ENCODE results near the gene PBX3. TPM values are rescaled to one million over a fixed set of nuclear protein-coding genes. Genes with fewer than 3 reads are reported as not detected.

PBX3 gene
- polyA plus RNA-seq, 1 experiment, result 37.6 TPM

GRCh38 chr9:125750627-125751011, 3.4 kb downstream of the PBX3 start:
- H3K27ac ChIP-seq (ENCODE audit: low read depth, low read length), result no peak overlapping the region
- DNase-seq (ENCODE audit: low read depth, low spot score), result no peak
- peak overlapping the region; percentile 91 for H3K4me3 ChIP-seq (ENCODE audit: low read depth, low read length)
- POLR2A ChIA-PET, result interaction anchor here (1.5 kb wide), 1 partner anchor 44 kb away, joined by 4 read pairs; the partner anchor contains the start of gene MAPKAP1
- no peak for TF ChIP-seq CTCF (IDR thresholded peaks at IDR 0.05; ENCODE audit: low read depth, low read length)
- no peaks in the 10 kb centered on the region for H3K27me3 ChIP-seq (ENCODE audit: control insufficient read depth, insufficient read depth, low read length)
- CTCF ChIA-PET, result no interaction called here
- no peaks in the 10 kb centered on the region; the same call in 1 of the 2 replicates for H3K9me3 ChIP-seq (ENCODE audit: control insufficient read depth, insufficient read depth, low read length)

GRCh38 chr9:125752070-125752628, 5.0 kb downstream of the PBX3 start:
- ChIA-PET CTCF (no interaction called here), POLR2A (no interaction called here)
- H3K27ac ChIP-seq (ENCODE audit: low read depth, low read length), result no peak overlapping the region
- DNase-seq (ENCODE audit: low read depth, low spot score), result no peak
- TF ChIP-seq CTCF (IDR thresholded peaks at IDR 0.05; ENCODE audit: low read depth, low read length), result no peak
- H3K9me3 ChIP-seq (ENCODE audit: control insufficient read depth, insufficient read depth, low read length), result no peaks in the 10 kb centered on the region
- no peaks in the 10 kb centered on the region for H3K27me3 ChIP-seq (ENCODE audit: control insufficient read depth, insufficient read depth, low read length)
- no peak overlapping the region for H3K4me3 ChIP-seq (ENCODE audit: low read depth, low read length)

- POLR2A ChIA-PET, result no interaction called here
- Histone ChIP-seq H3K27me3 (ENCODE audit: control insufficient read depth, insufficient read depth, low read length) (no peaks in the 10 kb centered on the region), H3K9me3 (ENCODE audit: control insufficient read depth, insufficient read depth, low read length) (no peaks in the 10 kb centered on the region), H3K4me3 (ENCODE audit: low read depth, low read length) (no peak overlapping the region), H3K27ac (ENCODE audit: low read depth, low read length) (no peak overlapping the region)
- TF ChIP-seq CTCF (IDR thresholded peaks at IDR 0.05; ENCODE audit: low read depth, low read length), result no peak
- CTCF ChIA-PET, result no interaction called here
- DNase-seq (ENCODE audit: low read depth, low spot score), result no peak
These were observed 6.9 kb downstream of the PBX3 start for GRCh38 chr9:125754096-125754495.

- ChIA-PET CTCF (interaction anchor here (0.6 to 2.4 kb wide), 2 partner anchors 347 to 578 kb away, joined by 4 to 8 read pairs; no protein-coding TSS in a partner anchor), POLR2A (no interaction called here)
- H3K27ac ChIP-seq (ENCODE audit: low read depth, low read length), result no peak overlapping the region
- no peaks in the 10 kb centered on the region for H3K27me3 ChIP-seq (ENCODE audit: control insufficient read depth, insufficient read depth, low read length)
- no peaks in the 10 kb centered on the region for H3K9me3 ChIP-seq (ENCODE audit: control insufficient read depth, insufficient read depth, low read length)
- no peak for TF ChIP-seq CTCF (IDR thresholded peaks at IDR 0.05; ENCODE audit: low read depth, low read length)
- no peak for DNase-seq (ENCODE audit: low read depth, low spot score)
- H3K4me3 ChIP-seq (ENCODE audit: low read depth, low read length), result no peak overlapping the region
These were observed 8.2 kb downstream of the PBX3 start for GRCh38 chr9:125755340-125755739.

- no peaks in the 10 kb centered on the region for H3K27me3 ChIP-seq (ENCODE audit: control insufficient read depth, insufficient read depth, low read length)
- ChIA-PET CTCF (interaction anchor here (1.1 to 2.4 kb wide), 2 partner anchors 14 to 349 kb away, joined by 3 to 8 read pairs; no protein-coding TSS in a partner anchor), POLR2A (no interaction called here)
- no peak overlapping the region for H3K4me3 ChIP-seq (ENCODE audit: low read depth, low read length)
- no peak for DNase-seq (ENCODE audit: low read depth, low spot score)
- no peak for TF ChIP-seq CTCF (IDR thresholded peaks at IDR 0.05; ENCODE audit: low read depth, low read length)
- H3K27ac ChIP-seq (ENCODE audit: low read depth, low read length), result no peak overlapping the region
- H3K9me3 ChIP-seq (ENCODE audit: control insufficient read depth, insufficient read depth, low read length), result no peaks in the 10 kb centered on the region
These were observed 9.3 kb downstream of the PBX3 start for GRCh38 chr9:125756518-125756917.

Data from AG04450 (cell line).